H54 (cell line): ENCODE measurements around the gene ADAMTS17.

ENCODE experiments used
- DNase-seq: peaks from one replicate; pipeline ENCODE4 v3.0.0; 2011; ENCODE audit warnings: low spot score, mixed read lengths; ENCODE audit not compliant: insufficient read length
- FAIRE-seq: peaks from 3 replicates; lab custom pipeline; 2011; peaks lifted over from hg19 to GRCh38; lab: Jason Lieb, UNC
- POLR2A ChIP-seq: IDR thresholded peaks from 2 replicates; pipeline ENCODE4 v1.6.1; 2011; ENCODE audit warnings: low read depth, mild to moderate bottlenecking, low read length

The ADAMTS17 gene

GRCh38 chr15:100043068-100043641, 298.6 kb downstream of the ADAMTS17 start:
- FAIRE-seq, result no peak
- no peak for TF ChIP-seq POLR2A
- peak; percentile 10 for DNase-seq

DNA sequence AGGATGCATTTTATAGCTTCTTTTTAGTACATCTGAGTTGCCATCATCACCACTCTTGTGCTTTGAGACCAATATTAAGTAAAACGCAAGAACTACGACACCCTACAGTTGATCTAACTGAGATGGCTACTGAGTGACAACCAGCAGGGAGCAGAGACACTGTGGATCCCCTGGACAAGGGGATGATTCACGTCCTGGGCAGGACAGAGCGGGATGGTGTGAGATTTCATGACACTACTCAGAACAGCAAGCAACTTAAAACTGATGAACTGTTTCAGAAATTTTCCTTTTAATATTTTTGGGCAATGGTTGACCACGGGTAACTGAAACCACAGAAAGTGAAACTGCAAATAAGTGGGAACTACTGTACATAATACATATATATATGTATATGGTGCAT, 299.2 kb downstream of the ADAMTS17 start:
- no peak for DNase-seq
- FAIRE-seq, result no peak
- no peak for TF ChIP-seq POLR2A

- no peak for TF ChIP-seq POLR2A
- FAIRE-seq, result no peak
Measured at GRCh38 chr15:100041127-100041828, 300.5 kb downstream of the ADAMTS17 start.

GRCh38 chr15:100039994-100040393, 301.8 kb downstream of the ADAMTS17 start:
- TF ChIP-seq POLR2A, result no peak
- FAIRE-seq (no peak), DNase-seq (no peak)

More at GRCh38 chr15:100041127-100041828, 300.5 kb downstream of the ADAMTS17 start:
- DNase-seq, result no peak

GRCh38 chr15:100038736-100039135, 303.0 kb downstream of the ADAMTS17 start:
- FAIRE-seq, result no peak
- no peak for TF ChIP-seq POLR2A

GRCh38 chr15:100037901-100038300, 303.9 kb downstream of the ADAMTS17 start:
- DNase-seq (no peak), FAIRE-seq (no peak)
- TF ChIP-seq POLR2A, result no peak

More at GRCh38 chr15:100038736-100039135, 303.0 kb downstream of the ADAMTS17 start:
- DNase-seq, result no peak

DNA sequence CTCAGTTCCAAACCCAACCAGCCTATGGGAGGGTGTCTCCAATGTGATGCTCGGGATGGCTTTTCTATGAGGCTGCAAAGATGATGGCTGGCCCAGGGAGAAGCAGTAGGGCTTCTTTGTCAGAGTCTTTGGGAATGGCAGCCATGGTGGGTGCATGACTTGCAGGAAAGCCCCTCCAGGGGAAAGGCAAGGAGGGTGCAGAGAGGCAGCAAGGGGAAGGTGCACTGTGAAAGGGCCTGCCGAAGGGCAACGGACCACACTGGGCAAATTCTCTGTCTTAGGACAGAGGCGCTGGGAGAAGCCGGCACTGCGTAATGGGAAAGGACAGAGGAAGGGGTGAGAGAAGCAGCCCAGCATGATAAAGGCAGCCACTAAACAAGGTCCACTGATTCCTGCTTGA, 305.8 kb downstream of the ADAMTS17 start:
- FAIRE-seq (no peak), DNase-seq (no peak)
- no peak for TF ChIP-seq POLR2A

DNA sequence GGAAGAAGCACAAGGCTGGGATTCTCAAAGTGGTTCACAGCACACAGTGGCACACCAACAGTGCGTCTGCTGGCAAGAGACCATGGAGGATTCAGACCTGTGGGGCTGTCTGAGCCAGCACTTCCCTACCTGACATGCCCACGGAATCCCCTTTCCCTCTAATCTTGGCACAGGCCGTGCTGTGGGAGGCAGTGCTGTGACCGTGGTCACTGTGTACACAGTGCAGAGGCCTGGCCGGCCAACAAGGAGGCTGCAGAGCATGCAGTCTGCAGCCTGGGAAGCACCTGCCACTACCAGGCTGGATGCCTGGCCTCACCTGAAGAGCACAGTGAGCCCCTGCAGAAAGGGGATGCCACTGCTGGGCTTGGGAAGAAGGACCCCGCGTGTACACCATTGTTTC, 307.6 kb downstream of the ADAMTS17 start:
- no peak for TF ChIP-seq POLR2A
- no peak for FAIRE-seq
- no peak for DNase-seq

DNA sequence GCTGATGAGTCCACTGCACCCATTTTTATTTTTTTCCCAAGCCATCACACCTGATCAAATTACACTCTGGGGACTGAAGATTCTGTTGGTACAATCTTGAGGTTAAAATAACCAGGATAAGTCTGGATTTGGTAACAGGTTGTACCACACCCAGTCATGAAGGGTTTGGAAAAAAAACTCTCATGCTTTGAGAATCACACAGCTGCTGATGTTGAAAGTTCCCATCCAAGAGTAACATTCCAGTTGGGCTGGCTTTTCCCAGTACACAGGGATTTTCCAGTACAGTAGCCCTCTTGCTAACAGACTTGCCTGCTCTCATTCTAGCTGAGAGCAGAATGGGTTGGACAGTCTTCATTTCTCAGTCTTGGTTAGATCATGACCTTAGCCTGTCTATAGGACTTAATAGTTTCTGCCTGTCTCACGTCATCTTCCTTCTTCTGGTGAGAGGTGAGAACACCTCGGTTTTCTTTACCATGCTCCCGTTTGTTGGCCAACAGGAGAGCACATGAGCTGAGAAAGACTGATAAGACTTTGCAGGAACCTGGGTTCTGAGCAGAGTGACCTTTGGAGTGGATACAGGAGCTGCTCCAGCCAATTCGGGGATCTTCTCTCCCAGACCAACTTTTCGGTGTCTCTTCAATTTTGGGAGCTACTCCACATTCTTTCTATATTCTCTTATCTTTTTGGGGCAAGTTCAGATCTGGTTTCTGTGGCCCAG, 308.5 kb downstream of the ADAMTS17 start:
- no peak for TF ChIP-seq POLR2A

GRCh38 chr15:100032358-100033085, 309.3 kb downstream of the ADAMTS17 start:
- TF ChIP-seq POLR2A, result no peak
- DNase-seq, result no peak
- FAIRE-seq, result no peak

More for the DNA sequence above, 308.5 kb downstream of the ADAMTS17 start:
- DNase-seq (no peak), FAIRE-seq (no peak)

- FAIRE-seq (no peak), DNase-seq (no peak)
- no peak for TF ChIP-seq POLR2A
Measured at GRCh38 chr15:100031665-100032357, 310.0 kb downstream of the ADAMTS17 start.

DNA sequence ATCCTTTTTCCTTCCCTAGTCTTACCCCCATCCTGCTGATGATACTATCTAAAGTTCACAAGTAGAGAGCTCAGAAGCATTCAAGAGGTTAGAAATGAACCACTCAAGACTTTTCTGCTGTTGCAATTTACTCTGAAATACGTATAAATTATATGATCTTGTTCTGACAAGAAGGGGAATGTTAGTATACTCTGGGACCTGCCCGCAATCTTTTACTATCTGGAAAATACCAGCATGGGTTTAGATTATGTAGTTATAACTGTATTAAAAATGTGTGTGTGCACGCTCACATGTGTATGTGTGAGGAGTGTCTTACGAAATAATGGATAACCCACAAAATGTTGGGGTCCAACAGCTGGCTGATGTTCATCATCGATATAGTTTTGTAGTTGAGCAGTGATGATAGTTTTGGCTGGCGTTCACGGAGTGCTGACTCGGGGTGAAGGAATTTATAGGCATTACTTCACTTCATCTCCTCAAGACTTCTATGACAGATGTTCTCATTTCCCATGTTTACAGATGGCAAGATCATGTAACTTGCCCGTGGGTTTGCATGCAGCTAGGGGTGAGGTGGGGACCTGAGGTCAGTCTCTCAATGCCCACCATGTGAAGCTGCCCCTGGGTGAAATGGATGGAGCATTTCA, 311.1 kb downstream of the ADAMTS17 start:
- no peak for FAIRE-seq
- DNase-seq, result no peak
- no peak for TF ChIP-seq POLR2A

DNA sequence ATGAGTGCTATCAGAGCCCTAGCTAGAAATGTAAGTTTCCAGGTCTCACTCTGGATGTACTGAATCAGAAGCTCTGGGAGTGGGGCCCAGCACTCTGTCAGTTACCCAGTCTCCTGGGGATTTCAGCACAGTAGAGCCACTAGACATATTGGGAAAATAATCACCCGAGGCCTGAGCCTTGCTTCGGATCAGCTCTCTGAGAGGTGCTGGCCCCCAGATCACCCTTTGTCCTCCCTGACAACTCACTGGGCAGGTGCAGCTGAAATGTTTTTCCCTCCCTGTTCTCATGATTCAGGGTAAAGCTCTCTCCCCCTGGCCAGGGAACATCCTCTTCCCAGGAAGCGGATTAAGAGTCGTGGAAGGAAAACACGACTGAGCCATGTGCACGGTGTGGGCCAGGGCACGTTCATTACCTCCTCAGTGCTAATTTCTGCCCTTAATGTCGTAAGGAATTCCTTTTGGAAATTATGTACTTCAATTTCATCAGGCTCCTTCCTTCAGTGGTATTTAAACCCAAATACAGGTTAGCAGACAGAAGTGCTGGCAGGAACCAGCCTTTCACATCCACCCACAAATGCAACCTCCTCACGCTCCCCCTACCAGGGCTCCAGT, 311.8 kb downstream of the ADAMTS17 start:
- no peak for TF ChIP-seq POLR2A
- FAIRE-seq (no peak), DNase-seq (no peak)
